GM12873 (cell line): Measurements from ENCODE around the gene GMDS.
A peak's percentile ranks its signal among the peaks of the same experiment; 100 is the strongest.

Experiments used
- CTCF ChIP-seq: IDR thresholded peaks from 2 replicates; pipeline ENCODE4 v1.5.1; 2012; ENCODE audit warnings: low read depth, mild to moderate bottlenecking, moderate library complexity, low read length, control low read depth; ENCODE audit not compliant: insufficient read depth; ENCODE audit errors: missing control alignments

Gene GMDS

GRCh38 chr6:2218866-2219265 lies 26.5 kb downstream of the GMDS start:
- TF ChIP-seq CTCF: no peak

GRCh38 chr6:2216794-2217383 lies 28.5 kb downstream of the GMDS start:
- TF ChIP-seq CTCF: no peak

GRCh38 chr6:2215342-2215741 lies 30.1 kb downstream of the GMDS start:
- TF ChIP-seq CTCF: no peak

GRCh38 chr6:2213086-2213485 lies 32.3 kb downstream of the GMDS start:
- TF ChIP-seq CTCF: no peak

- TF ChIP-seq CTCF: peak; percentile 90
Observed at GRCh38 chr6:2209226-2209809, 36.1 kb downstream of the GMDS start.

GRCh38 chr6:2208468-2208867 lies 36.9 kb downstream of the GMDS start:
- no peak for TF ChIP-seq CTCF

GRCh38 chr6:2205396-2205795 lies 40.0 kb downstream of the GMDS start:
- no peak for TF ChIP-seq CTCF
